ENCODE measurements around the gene DCAKD. TPM values are rescaled to one million over a fixed set of nuclear protein-coding genes. Genes with fewer than 3 reads are reported as not detected.

The DCAKD gene
- total RNA-seq, 1 experiment from 2014 or later: 74.1 TPM

- H3K4me1 ChIP-seq (replicated peaks): peaks cover 2% of the 10 kb centered on the region
Observed at GRCh38 chr17:44996304-44996703, 55.1 kb downstream of the DCAKD start.

GRCh38 chr17:44995436-44996001, 55.9 kb downstream of the DCAKD start:
- Histone ChIP-seq H3K27ac (no peak overlapping the region), H3K27me3 (replicated peaks) (no peaks in the 10 kb centered on the region; the same call in 1 of the 2 replicates), H3K36me3 (no peaks in the 10 kb centered on the region), H3K4me1 (replicated peaks) (peaks cover 9% of the 10 kb centered on the region), H3K9me3 (replicated peaks) (peaks cover 6% of the 10 kb centered on the region; the same call in 1 of the 2 replicates), H3K4me3 (no peak overlapping the region)
- DNase-seq (ENCODE audit: low read depth in 1 of 2, low spot score in 2 of 2): no peak

More at GRCh38 chr17:44996304-44996703, 55.1 kb downstream of the DCAKD start:
- Histone ChIP-seq H3K4me3 (no peak overlapping the region), H3K27me3 (replicated peaks) (no peaks in the 10 kb centered on the region; the same call in 1 of the 2 replicates), H3K36me3 (no peaks in the 10 kb centered on the region), H3K9me3 (replicated peaks) (peaks cover 6% of the 10 kb centered on the region; the same call in 1 of the 2 replicates), H3K27ac (no peak overlapping the region)
- DNase-seq (ENCODE audit: low read depth in 1 of 2, low spot score in 2 of 2): no peak

- DNase-seq (ENCODE audit: low read depth in 1 of 2, low spot score in 2 of 2): no peak
- no peak overlapping the region for H3K27ac ChIP-seq
- H3K4me1 ChIP-seq (replicated peaks): peaks cover 18% of the 10 kb centered on the region
- no peaks in the 10 kb centered on the region for H3K9me3 ChIP-seq (replicated peaks)
- H3K27me3 ChIP-seq (replicated peaks): no peaks in the 10 kb centered on the region; the same call in 1 of the 2 replicates
- no peaks in the 10 kb centered on the region for H3K36me3 ChIP-seq
- H3K4me3 ChIP-seq: no peak overlapping the region
Observed at GRCh38 chr17:44992242-44992939, 59.0 kb downstream of the DCAKD start.

- no peak overlapping the region for H3K4me3 ChIP-seq
- H3K9me3 ChIP-seq (replicated peaks): no peaks in the 10 kb centered on the region
- no peak overlapping the region for H3K27ac ChIP-seq
- H3K4me1 ChIP-seq (replicated peaks): peaks cover 18% of the 10 kb centered on the region
- no peaks in the 10 kb centered on the region for H3K27me3 ChIP-seq (replicated peaks)
- no peaks in the 10 kb centered on the region for H3K36me3 ChIP-seq
- DNase-seq (ENCODE audit: low read depth in 1 of 2, low spot score in 2 of 2): peak in 1 of 2 experiments; percentile 38
Observed at GRCh38 chr17:44990994-44991393, 60.4 kb downstream of the DCAKD start.

- Histone ChIP-seq H3K27ac (no peak overlapping the region), H3K4me3 (no peak overlapping the region), H3K36me3 (no peaks in the 10 kb centered on the region), H3K4me1 (replicated peaks) (peaks cover 18% of the 10 kb centered on the region), H3K27me3 (replicated peaks) (no peaks in the 10 kb centered on the region), H3K9me3 (replicated peaks) (no peaks in the 10 kb centered on the region)
- no peak for DNase-seq (ENCODE audit: low read depth in 1 of 2, low spot score in 2 of 2)
Observed at GRCh38 chr17:44989552-44990138, 61.8 kb downstream of the DCAKD start.

GRCh38 chr17:44988044-44988942, 63.1 kb downstream of the DCAKD start:
- Histone ChIP-seq H3K27ac (no peak overlapping the region), H3K27me3 (replicated peaks) (no peaks in the 10 kb centered on the region), H3K4me3 (no peak overlapping the region), H3K9me3 (replicated peaks) (no peaks in the 10 kb centered on the region), H3K4me1 (replicated peaks) (peaks cover 18% of the 10 kb centered on the region), H3K36me3 (no peaks in the 10 kb centered on the region)
- no peak for DNase-seq (ENCODE audit: low read depth in 1 of 2, low spot score in 2 of 2)

- Histone ChIP-seq H3K36me3 (no peaks in the 10 kb centered on the region), H3K9me3 (replicated peaks) (no peaks in the 10 kb centered on the region), H3K27ac (no peak overlapping the region), H3K4me1 (replicated peaks) (peaks cover 25% of the 10 kb centered on the region), H3K27me3 (replicated peaks) (no peaks in the 10 kb centered on the region), H3K4me3 (no peak overlapping the region)
- no peak for DNase-seq (ENCODE audit: low read depth in 1 of 2, low spot score in 2 of 2)
Observed at GRCh38 chr17:44983563-44983962, 67.9 kb downstream of the DCAKD start.

GRCh38 chr17:44982113-44982702, 69.2 kb downstream of the DCAKD start:
- Histone ChIP-seq H3K9me3 (replicated peaks) (no peaks in the 10 kb centered on the region), H3K36me3 (no peaks in the 10 kb centered on the region), H3K27ac (no peak overlapping the region), H3K4me1 (replicated peaks) (peaks cover 25% of the 10 kb centered on the region), H3K27me3 (replicated peaks) (no peaks in the 10 kb centered on the region), H3K4me3 (no peak overlapping the region)
- DNase-seq (ENCODE audit: low read depth in 1 of 2, low spot score in 2 of 2): no peak

GRCh38 chr17:44981221-44981968, 70.0 kb downstream of the DCAKD start:
- Histone ChIP-seq H3K4me1 (replicated peaks) (peaks cover 25% of the 10 kb centered on the region), H3K27ac (peak overlapping the region; percentile 47), H3K36me3 (no peaks in the 10 kb centered on the region), H3K9me3 (replicated peaks) (no peaks in the 10 kb centered on the region), H3K27me3 (replicated peaks) (no peaks in the 10 kb centered on the region), H3K4me3 (peak overlapping the region; percentile 26)
- DNase-seq (ENCODE audit: low read depth in 1 of 2, low spot score in 2 of 2): peak in 1 of 2 experiments; percentile 62

GRCh38 chr17:44979426-44979995, 71.9 kb downstream of the DCAKD start:
- no peak overlapping the region for H3K27ac ChIP-seq
- no peaks in the 10 kb centered on the region for H3K36me3 ChIP-seq
- no peak for DNase-seq (ENCODE audit: low read depth in 1 of 2, low spot score in 2 of 2)
- peaks cover 25% of the 10 kb centered on the region for H3K4me1 ChIP-seq (replicated peaks)
- no peak overlapping the region for H3K4me3 ChIP-seq
- H3K9me3 ChIP-seq (replicated peaks): no peaks in the 10 kb centered on the region
- no peaks in the 10 kb centered on the region for H3K27me3 ChIP-seq (replicated peaks)

GRCh38 chr17:44978807-44979206, 72.6 kb downstream of the DCAKD start:
- no peaks in the 10 kb centered on the region for H3K36me3 ChIP-seq
- no peaks in the 10 kb centered on the region for H3K27me3 ChIP-seq (replicated peaks)
- H3K4me1 ChIP-seq (replicated peaks): peaks cover 25% of the 10 kb centered on the region
- no peak for DNase-seq (ENCODE audit: low read depth in 1 of 2, low spot score in 2 of 2)
- H3K9me3 ChIP-seq (replicated peaks): no peaks in the 10 kb centered on the region
- no peak overlapping the region for H3K27ac ChIP-seq
- H3K4me3 ChIP-seq: no peak overlapping the region

GRCh38 chr17:44977814-44978550, 73.5 kb downstream of the DCAKD start:
- Histone ChIP-seq H3K9me3 (replicated peaks) (no peaks in the 10 kb centered on the region), H3K4me1 (replicated peaks) (peaks cover 29% of the 10 kb centered on the region), H3K27ac (no peak overlapping the region), H3K27me3 (replicated peaks) (no peaks in the 10 kb centered on the region), H3K4me3 (no peak overlapping the region), H3K36me3 (no peaks in the 10 kb centered on the region)
- no peak for DNase-seq (ENCODE audit: low read depth in 1 of 2, low spot score in 2 of 2)
